Activated T-cell treated with anti-CD3 and anti-CD28 coated beads for 48 hours (primary cell): ENCODE data around the gene E4F1.
"Not testable (repeated sequence)": the region's sequence is repeated elsewhere in the genome, so short reads cannot be mapped to it uniquely, and the experiment has no call there.

Source experiments
- DNase-seq: peaks from one replicate; pipeline ENCODE4 v3.0.0-alpha.2; 2020; ENCODE audit warnings: low read depth

Gene E4F1

DNA sequence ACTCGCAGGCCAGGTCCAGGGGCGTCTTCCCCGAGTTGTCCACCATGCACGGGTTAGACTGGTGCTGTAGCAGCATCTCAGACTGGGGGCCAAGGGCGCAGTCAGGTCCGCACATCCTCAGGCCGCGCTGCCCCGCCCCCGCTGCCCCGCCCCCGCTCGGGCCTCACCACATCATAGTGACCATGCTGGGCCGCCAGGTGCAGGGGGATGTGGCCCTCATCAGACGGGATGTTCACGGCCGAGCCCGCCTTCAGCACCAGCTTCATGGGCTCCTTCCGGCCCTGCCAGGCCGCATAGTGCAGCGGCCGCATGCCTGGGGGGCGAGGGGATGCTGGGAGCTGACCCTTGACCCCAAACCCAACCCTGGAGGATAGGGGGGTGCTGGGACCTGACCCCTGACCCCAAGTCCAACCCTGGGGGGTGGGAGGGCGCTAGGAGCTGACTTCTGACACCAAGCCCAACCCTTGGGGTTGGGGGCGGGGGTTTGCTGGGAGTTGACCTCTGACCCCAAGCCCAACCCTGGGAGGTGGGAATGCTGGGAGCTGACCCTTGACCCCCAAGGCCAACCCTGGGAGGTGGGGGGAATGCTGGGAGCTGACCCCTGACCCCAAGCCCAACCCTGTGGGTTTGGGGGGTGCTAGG is 34.0 kb upstream of the E4F1 start:
- DNase-seq = no peak

DNA sequence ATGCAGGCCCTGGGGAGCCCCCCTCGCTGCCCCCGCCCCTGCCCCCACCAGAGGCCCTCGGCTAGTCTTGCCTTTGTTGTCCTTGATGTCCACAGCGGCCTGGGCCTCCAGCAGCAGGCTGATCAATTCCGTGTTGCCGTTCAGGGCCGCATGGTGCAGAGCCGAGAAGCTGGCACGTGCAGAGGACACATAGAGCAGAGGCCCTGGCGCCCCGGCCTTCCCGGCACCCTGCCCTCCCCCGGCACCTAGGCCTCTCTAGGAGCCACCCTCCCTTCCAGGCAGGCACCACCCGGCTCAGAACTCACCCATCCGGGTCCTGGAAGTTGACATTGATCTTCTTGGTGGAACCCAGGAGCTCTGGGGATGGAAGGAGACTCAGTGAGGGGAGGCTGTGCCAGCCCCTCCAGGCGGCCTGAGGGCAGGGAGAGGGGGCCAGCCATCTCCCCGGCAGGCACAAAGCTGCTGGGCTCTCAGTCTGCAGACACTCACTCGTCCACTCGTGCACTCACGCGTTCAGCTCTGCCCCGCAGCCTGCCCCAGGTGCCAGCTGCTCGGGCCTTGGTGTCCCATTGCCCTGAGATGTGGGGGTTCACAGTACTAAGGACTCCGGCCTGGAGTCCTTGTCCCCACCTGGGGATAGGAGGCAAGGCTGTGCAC is 33.3 kb upstream of the E4F1 start:
- no peak for DNase-seq

DNA sequence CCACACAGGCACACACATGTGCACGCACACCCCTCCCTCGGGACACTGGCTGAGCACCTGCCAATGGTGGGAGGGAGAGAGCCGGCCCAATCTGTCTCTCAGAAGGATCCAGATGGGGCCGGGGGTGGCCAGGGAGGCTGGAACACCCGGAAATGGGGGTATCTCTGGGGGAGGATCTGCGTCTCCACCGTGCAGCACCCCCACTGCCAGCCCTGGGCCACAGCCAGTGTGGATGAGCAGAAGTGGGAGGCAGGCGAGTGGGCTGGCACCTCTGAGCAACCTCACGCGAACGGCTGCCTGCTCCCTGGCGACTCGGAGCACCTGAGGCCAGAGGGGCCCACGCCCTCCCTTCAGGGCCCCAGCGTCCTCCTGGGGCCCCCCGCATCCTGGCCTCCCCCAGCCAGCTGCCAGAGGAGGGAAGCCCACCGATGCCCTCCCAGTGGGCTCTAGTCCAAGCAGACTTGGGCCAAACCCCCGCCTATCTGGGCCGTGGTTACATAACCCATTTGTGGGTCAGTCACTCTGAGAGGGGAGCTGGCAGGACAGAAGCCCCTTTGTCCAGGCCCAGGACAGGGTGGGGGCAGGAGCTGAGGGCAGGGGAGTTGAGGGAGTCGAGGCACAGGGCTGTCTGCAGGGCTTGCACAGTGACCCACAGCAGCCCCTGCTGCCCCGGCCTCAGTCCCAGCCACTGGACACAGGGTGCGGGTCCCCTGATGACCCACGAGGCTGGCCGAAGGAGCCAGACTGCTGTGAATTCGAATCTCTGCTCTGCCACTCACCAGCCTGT is 32.5 kb upstream of the E4F1 start:
- DNase-seq = no peak

DNA sequence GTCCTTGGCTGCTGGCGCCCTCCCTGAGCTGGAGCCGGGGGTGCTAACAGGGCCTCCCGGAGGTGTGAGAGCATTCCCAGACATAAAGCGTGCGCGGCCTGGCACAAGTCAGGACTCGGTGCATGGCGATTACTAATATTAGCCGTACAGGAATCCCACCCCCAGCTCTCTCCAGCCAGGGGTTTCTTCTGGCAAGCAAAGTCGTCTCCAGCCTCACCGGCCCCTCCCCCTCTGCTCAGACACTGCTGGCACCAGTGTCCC is 32.0 kb upstream of the E4F1 start:
- no peak for DNase-seq

DNA sequence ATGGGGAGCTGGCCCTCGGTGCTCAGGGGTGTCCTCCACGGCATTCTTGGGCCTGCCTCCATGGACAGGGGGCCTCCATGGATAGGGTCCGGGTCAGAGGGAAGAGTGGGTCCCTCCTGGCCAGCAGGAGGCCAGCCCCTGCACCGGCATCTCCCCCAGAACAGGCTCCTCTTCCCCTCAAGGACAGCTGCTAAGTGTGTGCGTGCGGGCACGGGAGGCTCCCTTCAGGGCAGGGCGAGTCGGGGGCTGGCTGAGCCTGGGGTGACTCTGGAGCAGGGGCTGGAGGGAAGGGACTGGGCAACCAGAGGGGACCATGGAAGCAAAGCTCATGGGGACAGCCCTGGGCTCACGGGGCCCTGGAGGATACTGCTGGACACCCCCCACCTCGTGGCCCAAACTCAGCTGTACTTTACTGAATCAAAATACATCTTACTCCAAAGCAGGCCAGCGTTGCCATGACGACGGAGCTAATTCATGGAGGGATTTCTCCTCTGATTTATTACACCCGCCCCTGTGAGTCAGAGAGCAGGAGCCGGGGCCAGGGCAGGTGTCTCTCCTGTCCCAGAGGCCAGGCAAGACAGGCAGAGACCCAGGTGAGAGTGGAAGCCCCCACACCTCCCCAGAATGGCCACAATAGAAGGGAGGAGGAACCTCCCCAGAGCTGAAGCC is 29.1 kb upstream of the E4F1 start:
- DNase-seq = no peak

DNA sequence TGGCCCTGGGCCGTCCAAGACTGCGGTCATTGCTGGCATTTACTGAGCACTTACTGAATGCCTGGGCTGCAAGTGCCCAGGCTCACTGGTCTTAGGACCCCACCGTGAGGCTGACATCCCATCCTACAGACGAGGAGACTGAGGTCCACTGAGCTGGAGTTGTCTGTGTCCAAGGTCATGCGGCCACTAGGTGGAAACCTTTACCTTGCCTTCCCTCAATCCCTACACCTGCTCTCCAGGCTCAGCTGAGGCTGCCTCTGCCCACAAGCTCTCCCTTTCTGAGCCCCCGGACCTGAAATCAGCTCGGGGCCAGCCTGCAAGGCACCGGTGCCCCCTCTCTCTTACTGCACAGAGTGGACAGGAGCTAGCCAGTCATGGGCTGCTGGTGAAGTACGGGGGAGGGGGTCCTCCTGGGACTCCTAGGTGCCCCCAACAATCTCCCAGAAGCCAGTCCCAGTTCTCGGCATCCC is 28.5 kb upstream of the E4F1 start:
- DNase-seq = no peak

DNA sequence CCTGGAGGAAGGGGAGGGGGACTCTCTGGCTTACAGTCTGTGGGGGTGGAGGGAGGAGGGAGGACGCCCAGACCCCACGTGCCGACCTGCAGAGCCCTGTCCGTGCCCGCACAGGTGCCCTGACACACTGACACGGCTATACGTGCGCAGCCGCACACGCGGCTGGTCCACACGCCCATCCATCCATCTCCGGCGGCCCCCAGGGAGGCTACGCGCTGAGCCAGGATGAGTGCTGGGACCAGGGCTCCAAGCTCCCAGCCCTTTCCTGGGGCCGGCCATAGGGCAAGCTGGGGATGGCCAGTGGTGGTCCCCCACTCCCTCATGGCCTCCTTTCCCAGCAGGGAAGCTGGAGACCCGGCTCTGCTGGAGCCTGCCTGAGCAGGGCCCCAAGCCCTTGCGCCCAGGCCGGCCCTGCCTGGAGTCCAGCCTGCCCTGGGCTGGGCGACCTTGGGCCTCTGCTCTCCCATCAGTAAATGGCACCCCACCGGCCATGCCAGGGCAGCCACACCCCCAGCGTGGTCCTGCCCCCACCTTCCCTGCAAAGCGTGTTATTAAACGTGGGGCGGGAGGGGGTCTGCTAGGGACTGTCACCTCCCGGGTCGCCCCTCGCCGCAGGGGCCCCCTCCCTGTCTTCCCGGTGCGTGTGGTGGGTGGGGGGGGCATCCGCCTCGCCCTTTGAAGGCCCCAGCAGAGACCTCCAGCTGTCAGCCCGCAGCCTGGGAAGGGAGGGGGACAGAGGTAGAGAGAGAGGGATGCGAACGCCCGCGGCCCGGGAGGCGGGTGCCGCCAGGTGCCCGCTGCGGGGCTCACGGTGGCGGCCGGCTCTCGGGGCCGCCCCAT is 27.8 kb upstream of the E4F1 start:
- DNase-seq = no peak

DNA sequence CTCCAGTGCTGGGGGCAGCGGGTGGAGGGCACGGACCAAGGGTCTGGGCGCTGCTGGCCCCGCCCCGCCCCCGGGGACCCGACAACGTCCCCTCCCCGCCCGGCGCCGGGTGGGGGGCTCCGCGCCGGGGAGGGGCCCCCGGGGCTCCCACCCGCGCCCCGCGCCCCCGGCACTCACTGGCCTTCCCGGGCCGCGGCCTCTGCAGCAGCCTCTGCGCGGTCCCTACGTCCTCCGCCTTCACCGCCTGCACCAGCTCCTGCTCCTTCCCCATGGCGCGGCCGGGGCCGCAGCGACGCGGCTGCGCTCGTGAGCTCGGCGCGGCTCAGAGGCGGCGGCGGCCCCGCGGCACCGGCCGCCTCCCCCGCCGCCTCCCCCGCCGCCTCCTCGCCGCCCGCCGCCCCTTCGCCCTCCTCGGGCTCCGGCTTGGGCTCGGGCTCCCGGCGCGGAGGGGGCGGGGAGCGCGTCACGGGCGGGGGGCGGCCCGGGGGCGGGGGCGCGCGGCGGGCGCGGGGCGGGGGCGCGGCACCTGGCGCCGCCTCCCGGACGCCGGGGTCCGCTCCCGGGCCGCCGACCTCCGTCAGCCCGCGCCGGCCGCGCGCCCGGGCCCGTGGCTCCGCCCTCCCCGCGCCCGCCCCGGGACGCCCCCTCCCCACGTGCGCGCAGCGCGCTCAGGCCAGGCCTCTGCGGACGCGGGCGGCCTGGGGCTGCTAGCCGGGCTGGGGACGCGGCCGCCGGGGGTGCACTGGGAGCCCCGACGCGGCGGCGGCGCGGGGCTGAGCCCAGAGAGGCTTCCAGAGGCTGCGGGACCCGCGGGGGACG is 27.0 kb upstream of the E4F1 start, which contains the start of gene CASKIN1:
TSS of gene CASKIN1 (minus strand) at position 444 of the 819 bp plus-strand sequence. CDS start at position 271, 173 bp downstream.
- DNase-seq = no peak

DNA sequence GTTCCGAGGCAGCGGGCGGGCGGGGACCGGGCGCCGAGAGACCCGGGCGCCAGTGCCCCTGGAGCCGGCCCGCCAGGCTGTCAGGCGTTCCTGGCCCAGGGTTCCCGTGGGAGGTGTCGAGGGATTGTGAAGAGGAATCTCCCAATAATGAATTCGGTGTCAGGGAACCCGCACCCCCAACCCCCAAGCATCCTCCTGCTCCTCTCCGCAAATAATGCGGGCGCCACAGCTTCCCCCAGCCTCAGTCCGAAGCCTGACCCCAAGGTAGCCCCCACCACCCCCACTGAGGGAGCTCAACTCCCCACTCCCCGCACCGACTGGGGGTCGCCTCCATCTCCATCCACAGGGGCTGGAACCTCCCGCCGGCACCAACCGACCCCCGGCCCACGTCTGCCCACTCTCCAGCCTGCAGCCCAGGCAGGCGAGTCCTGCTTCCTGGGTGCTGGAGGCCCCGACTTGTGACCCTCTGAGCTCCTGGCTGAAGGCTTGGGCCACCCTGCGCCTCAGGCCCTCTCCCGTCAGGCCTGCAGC is 26.3 kb upstream of the E4F1 start:
- DNase-seq = no peak

DNA sequence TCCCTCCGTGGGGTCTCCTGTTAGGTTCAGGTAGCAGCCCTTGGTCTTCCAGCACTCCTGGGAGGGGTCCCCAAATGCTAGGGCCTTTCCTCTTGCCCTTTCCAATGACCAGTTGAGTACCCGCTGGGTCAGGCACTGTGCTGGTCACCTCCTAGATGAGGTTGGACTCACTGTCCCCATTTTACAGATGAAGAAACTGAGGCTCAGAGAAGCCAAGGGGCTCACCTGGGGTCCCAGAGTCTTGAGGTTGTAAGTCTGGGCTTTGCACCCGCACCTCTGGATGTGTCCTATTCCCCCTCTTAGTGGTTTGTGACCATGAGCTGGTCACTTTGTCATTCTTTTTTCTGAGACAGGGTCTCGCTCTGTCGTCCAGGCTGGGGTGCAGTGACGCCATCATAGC is 25.6 kb upstream of the E4F1 start:
- DNase-seq = no peak

DNA sequence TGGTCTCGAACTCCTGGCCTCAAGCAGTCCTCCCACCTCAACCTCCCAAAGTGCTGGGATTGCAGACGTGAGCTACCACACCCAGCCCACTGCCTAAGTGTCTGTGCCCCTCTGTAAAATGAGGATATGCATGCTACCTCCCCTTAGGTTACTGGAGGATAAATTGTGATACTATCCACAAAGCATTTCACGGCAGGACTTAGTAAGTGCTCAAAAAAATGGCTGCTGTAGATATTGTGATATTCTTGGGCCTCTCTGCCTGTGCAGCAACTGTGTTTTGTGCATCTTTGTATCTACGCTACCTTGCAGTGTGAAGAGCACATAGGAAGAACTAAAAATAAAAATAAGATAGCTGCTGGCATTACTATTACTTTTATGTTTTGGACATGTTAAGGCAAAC is 25.1 kb upstream of the E4F1 start:
- DNase-seq = no peak

DNA sequence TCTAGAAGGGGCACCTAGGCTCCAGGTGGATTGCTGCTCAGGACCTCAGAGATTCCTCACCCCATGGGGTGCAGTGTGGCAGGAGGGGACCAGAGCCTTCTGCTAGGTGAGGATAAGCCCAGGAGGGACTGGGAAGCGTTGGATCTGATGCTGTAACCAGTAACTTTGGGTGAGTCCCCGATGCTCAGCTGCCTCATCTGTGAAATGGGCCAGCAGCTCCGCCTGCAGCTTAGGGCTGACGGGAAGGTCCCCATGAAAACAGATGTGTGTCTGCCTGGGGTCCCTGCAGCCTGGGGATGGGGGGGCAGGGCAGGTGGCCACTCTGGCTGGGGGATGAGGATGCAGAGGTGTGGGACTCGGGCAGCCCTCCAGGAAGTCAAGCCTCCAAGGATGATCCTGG is 24.3 kb upstream of the E4F1 start:
- no peak for DNase-seq

DNA sequence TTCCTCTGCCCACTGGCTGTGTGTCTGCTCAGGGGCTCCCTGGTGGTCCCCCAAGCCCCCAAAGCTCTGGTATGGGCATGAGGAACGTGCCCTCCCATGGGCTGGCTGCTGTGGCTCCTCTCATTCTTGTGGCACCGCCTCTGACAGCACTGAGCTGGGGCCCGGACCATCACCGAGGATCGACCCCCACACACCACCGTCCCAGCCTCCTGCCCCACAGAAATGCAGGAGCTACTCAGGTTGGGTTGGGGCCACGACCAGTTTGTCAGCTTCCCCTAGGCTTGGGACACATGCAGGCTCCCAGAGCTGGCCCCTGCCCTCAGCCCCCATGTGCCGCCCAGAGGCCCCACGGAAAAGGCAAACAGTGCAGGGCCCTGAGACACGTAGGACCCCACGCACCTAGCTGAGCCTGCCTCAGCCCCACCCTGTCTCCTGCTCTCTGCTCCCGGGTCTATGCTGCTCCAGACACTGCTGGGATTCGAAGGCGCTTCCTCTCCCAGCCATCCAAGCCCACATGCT is 23.7 kb upstream of the E4F1 start:
- no peak for DNase-seq

DNA sequence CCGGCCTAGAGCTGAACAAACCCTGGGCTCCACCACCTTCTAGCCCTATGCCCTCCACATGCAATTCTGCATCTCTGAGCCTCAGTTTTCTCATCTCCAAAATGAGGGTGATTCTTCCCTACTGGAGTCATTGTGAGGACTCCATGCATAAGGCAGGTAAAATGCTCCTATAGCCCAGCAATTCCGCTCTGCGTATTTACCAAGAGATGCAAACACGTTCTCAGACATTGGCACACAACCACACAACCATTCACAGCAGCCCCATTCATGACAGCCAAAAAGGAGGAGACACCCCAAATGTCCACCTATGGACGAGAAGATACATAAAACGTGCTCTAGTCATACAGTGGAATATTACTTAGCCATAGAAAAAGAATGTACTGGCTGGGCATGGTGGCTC is 23.1 kb upstream of the E4F1 start:
- no peak for DNase-seq

DNA sequence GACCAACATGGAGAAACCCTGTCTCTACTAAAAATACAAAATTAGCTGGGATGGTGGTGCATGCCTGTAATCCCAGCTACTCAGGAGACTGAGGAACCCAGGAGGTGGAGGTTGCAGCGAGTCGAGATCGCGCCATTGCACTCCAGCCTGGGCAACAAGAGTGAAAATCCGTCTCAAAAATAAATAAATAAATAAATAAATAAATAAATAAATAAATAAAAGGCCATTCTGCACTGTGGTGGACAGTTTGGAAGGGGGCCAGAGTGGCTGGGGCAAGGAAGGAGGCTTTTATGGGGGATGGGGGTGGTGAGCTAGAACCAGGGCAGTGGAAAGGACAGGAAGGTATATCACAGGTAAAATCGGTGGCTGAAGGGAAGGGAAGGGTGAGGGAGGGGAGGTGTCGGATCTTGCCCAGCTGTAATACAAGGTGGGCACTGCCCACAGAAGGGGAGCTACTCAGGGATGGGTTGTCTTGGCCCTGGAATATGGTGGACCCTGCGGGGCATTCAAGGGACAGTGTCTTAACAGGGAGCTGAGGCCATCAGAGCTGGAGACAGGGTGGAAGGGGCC is 20.2 kb upstream of the E4F1 start:
- not testable (repeated sequence) for DNase-seq

DNA sequence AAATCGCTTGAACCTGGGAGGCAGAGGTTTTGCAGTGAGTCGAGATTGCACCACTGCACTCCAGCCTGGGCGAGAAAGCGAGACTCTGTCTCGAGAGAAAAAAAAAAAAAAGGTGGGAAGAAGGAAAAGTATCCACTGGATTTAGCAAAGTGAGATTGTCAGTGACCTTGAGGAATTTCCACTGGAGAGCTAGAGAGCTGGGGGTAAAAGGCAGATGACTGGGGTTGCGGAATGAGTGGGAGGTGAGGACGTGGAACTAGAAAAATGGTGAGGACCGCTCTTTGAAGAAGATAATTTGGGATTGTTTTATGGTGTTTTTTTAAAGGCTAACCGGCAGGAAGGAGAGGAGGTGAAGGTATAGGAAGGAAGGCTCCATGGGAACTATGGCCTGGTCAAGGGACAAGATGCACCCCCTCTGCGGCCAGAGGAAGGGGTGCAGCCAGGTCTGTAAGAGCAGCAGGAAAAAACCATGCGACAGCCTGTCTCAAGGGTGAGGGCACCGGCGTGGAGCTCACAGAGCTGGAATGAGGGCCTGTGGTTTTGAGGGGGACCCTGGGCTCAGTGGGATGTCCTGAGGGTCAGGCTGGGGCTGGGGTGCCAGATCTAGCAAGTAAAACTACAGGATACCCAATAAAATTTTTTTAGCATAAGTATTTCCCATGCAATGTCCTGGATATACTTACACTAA is 18.8 kb upstream of the E4F1 start:
- DNase-seq = no peak

DNA sequence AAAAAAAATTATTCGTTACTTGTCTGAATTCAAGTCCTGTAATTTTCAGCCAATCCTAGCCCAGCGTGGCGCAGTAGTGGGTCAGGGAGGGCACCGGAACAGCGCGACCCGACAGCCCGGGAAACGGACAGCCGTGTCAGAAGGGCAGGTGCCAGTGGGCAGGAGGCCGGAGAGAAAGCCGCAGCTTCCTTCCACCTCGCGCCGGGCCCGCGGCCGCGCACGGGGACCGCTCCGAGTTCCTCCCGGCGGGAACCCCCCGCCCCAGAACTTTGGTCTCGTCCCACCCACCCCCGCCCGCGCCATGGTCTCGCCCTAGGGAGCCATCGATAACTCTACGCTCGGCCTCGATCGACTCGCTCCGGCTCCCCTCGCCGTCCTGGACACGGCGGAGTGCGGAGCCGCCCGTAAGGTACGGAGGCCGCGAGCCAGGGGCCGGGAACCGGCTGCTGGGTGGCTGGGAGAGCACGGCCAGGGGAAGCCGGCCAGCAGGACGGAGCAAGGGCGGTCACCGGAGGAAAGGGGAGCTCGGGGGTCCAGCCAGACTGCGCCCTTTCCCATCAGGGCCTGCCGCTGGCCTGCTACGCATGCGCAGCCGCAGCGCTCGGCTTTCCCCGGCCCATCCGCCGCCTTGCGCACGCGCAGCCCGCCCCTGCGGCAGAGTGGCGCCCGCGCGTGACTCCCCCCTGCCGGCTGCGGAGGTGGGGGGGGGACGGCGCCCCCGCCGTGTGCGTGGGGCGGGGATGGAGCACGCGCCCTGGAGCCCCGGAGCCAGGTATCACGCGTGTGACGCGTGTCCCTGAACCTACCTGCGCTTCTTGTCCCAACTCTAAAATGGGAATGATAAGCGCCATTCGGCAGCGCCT is 18.1 kb upstream of the E4F1 start, which contains the start of gene MLST8:
TSS of gene MLST8 (plus strand) at position 351 of the 863 bp plus-strand sequence. CDS start 632 bp downstream, outside the sequence.
- peak; percentile 89 for DNase-seq

DNA sequence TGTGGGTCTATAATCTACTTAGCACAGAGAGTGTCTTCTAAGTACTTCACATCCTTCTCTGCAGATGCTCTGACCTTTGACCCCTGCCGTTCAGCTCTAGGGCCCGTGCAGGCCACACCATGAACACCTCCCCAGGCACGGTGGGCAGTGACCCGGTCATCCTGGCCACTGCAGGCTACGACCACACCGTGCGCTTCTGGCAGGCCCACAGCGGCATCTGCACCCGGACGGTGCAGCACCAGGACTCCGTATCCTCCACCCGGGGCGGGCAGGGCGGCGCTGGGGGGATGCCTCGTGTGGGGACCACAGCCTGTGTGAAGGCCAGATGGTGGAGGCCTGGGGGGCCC is 17.5 kb upstream of the E4F1 start:
- no peak for DNase-seq

DNA sequence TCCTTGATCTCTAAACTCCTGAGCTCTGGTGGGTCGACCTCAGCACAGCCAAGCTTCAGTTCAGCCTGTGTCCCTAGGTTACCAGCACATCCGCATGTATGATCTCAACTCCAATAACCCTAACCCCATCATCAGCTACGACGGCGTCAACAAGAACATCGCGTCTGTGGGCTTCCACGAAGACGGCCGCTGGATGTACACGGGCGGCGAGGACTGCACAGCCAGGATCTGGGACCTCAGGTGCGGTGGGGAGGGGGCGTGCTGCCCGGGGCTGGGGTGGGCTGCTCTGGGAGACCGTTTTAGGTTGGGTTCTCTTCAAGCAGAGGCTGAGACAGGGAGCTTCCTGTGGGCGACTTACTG is 17.0 kb upstream of the E4F1 start:
- no peak for DNase-seq
